SK-N-MC (cell line): ENCODE measurements around the gene MAP1S.

ENCODE experiments used
- EZH2 ChIP-seq: fragments of 200-600 bp; sonication (generic); IDR thresholded peaks from one replicate; pipeline ENCODE4 v1.6.1; 2017; ENCODE audit warnings: antibody characterized with exemption
- FOXP2 ChIP-seq: optimal IDR thresholded peaks from 2 replicates; pipeline ENCODE3; 2011; ENCODE audit warnings: mild to moderate bottlenecking, moderate library complexity; ENCODE audit not compliant: insufficient read depth; ENCODE audit errors: extremely low read length, control extremely low read depth
- POLR2AphosphoS5 ChIP-seq: IDR thresholded peaks from 2 replicates; pipeline ENCODE4 v1.6.1; 2012; ENCODE audit warnings: mild to moderate bottlenecking, low read depth, low read length, borderline replicate concordance

DNA sequence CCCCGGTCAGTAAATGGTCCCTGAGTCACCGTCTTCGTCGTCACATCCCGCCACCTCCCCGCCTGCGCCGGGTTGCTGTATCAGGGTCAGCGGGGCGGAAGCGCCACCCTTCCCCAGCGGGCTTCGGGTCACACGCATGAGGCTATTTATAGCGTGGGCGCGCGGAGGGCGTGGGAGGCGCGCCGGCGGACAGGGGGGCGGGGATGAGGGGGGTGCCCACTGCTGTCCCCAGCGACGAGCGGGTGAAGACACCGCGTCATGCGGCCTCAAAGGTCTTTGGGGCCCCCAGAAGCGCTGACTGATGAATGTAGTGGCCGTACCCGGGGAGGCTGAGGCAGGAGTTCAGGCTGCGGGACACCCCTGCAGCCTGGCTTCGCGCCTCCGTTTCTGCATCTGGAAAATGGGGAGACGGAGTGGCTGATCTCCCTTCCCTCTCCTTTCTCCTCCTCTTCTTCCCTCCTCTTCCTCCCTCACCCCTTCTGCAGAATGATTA lies 39.0 kb upstream of the MAP1S start:
- no peak for TF ChIP-seq POLR2AphosphoS5
- no peak for TF ChIP-seq EZH2
- TF ChIP-seq FOXP2, result no peak
